SK-N-SH (cell line): ENCODE data around the gene SYNE1. TPM values are rescaled to one million over a fixed set of nuclear protein-coding genes. Genes with fewer than 3 reads are reported as not detected.

ENCODE experiments used
- CTCF ChIA-PET: fragments of 300-600, 350-600 bp; formaldehyde crosslinking; extraction: SDS; loops from one replicate; lab custom pipeline; 2021; lab: Yijun Ruan, JAX
- POLR2A ChIA-PET: fragments of 350-600 bp; sonication (Branson Sonifier 250); formaldehyde crosslinking; extraction: SDS; loops from one replicate; lab custom pipeline; 2020; ENCODE audit warnings: antibody characterized with exemption, inconsistent platforms; lab: Yijun Ruan, JAX
- DNase-seq: peaks from one replicate; pipeline ENCODE4 v3.0.0; 2012
- H2AFZ ChIP-seq: fragments of 200-600 bp; sonication (generic); 2 replicates; pipeline ENCODE4 v1.8.1; 2016; ENCODE audit warnings: antibody characterized with exemption, mild to moderate bottlenecking, low read depth
- H3F3A ChIP-seq: fragments of 200-600 bp; sonication (generic); replicated peaks from 2 replicates; pipeline ENCODE3; 2016; ENCODE audit warnings: antibody characterized with exemption, mild to moderate bottlenecking; ENCODE audit not compliant: insufficient read depth
- H3K27ac ChIP-seq, 2 experiments: fragments of 200-500 bp in 1 of 2; fragments of 200-600 bp in 1 of 2; sonication (Bioruptor generic) in 1 of 2; sonication (generic), shearing (Covaris generic) in 1 of 2; 2 replicates each; pipeline versions ENCODE4 v1.5.1 to v1.6.1; 2014 to 2016; ENCODE audit warnings: low read depth in 2 of 2, inconsistent platforms in 1 of 2, low read length in 1 of 2, mild to moderate bottlenecking in 1 of 2, mixed read lengths in 1 of 2
- H3K27me3 ChIP-seq: fragments of 200-600 bp; sonication (generic), shearing (Covaris generic); 2 replicates; pipeline ENCODE4 v1.6.1; 2016; ENCODE audit warnings: mixed run types; ENCODE audit not compliant: insufficient read depth
- H3K36me3 ChIP-seq, 2 experiments: fragments of 200-500 bp in 1 of 2; fragments of 200-600 bp in 1 of 2; sonication (Bioruptor generic) in 1 of 2; sonication (generic) in 1 of 2; replicated peaks in 1 of 2; 2 replicates each; pipeline versions ENCODE3 to v1.5.1; 2014 to 2016; ENCODE audit warnings: low read length in 1 of 2, mild to moderate bottlenecking in 1 of 2; ENCODE audit not compliant: insufficient read depth in 2 of 2, control insufficient read depth in 1 of 2
- H3K4me1 ChIP-seq, 2 experiments: fragments of 200-500 bp in 1 of 2; fragments of 200-600 bp in 1 of 2; sonication (Bioruptor generic) in 1 of 2; sonication (generic), shearing (Covaris generic) in 1 of 2; 2 replicates each; pipeline versions ENCODE4 v1.5.1 to v1.6.1; 2014 to 2016; ENCODE audit warnings: low read depth in 1 of 2, low read length in 1 of 2, mixed run types in 1 of 2; ENCODE audit not compliant: insufficient read depth in 2 of 2, control insufficient read depth in 1 of 2
- H3K4me2 ChIP-seq: fragments of 200-600 bp; sonication (generic), shearing (Covaris generic); 2 replicates; pipeline ENCODE4 v1.6.1; 2017; ENCODE audit warnings: mixed run types
- H3K4me3 ChIP-seq, 2 experiments: fragments of 200-500 bp in 1 of 2; fragments of 200-600 bp in 1 of 2; sonication (Bioruptor generic) in 1 of 2; sonication (generic), shearing (Covaris generic) in 1 of 2; 2 replicates each; pipeline versions ENCODE4 v1.5.1 to v1.8.1; 2014 to 2016; ENCODE audit warnings: low read depth in 2 of 2, inconsistent platforms in 1 of 2, low read length in 1 of 2, mild to moderate bottlenecking in 1 of 2, mixed read lengths in 1 of 2, moderate library complexity in 1 of 2
- H3K79me2 ChIP-seq: fragments of 200-600 bp; sonication (generic); 2 replicates; pipeline ENCODE4 v1.8.1; 2017; ENCODE audit warnings: mild to moderate bottlenecking; ENCODE audit not compliant: insufficient read depth
- H3K9ac ChIP-seq: fragments of 200-600 bp; sonication (generic); 2 replicates; pipeline ENCODE4 v1.6.1; 2017; ENCODE audit warnings: mixed run types
- H3K9me2 ChIP-seq: fragments of 200-600 bp; sonication (generic); 2 replicates; pipeline ENCODE4 v1.6.1; 2017; ENCODE audit warnings: mixed run types
- H3K9me3 ChIP-seq: fragments of 200-600 bp; sonication (generic); 2 replicates; pipeline ENCODE4 v1.6.1; 2017; ENCODE audit warnings: mixed run types, mild to moderate bottlenecking, moderate library complexity
- H4K20me1 ChIP-seq: fragments of 200-600 bp; sonication (generic); 2 replicates; pipeline ENCODE4 v1.6.1; 2017; ENCODE audit warnings: mild to moderate bottlenecking, mixed run types; ENCODE audit not compliant: insufficient read depth
- CHD2 ChIP-seq: fragments of 150-350 bp; IDR thresholded peaks from 2 replicates; pipeline ENCODE4 v1.6.1; 2018; ENCODE audit warnings: low read length; ENCODE audit not compliant: partially characterized antibody
- CTCF ChIP-seq: fragments of 200-600 bp; sonication (generic); IDR thresholded peaks from 2 replicates; pipeline ENCODE4 v1.6.1; 2017; ENCODE audit warnings: antibody characterized with exemption, mild to moderate bottlenecking, moderate library complexity
- ELF1 ChIP-seq: IDR thresholded peaks from 2 replicates; pipeline ENCODE4 v1.4.0; 2012
- EP300 ChIP-seq, 2 experiments: IDR thresholded peaks; 2 replicates each; pipeline versions ENCODE4 v1.4.0 to v1.6.1; 2012; ENCODE audit warnings: borderline replicate concordance in 1 of 2, low read depth in 1 of 2, low read length in 1 of 2
- EZH2phosphoT487 ChIP-seq: fragments of 200-600 bp; sonication (generic); IDR thresholded peaks from 2 replicates; pipeline ENCODE4 v1.6.1; 2017; ENCODE audit warnings: low read depth, mixed run types, mild to moderate bottlenecking, antibody characterized with exemption, moderate library complexity, borderline replicate concordance
- FOSL2 ChIP-seq: IDR thresholded peaks from 2 replicates; pipeline ENCODE4 v1.4.0; 2012; ENCODE audit warnings: low read depth, mild to moderate bottlenecking, moderate library complexity, borderline replicate concordance
- FOXM1 ChIP-seq: IDR thresholded peaks from 2 replicates; pipeline ENCODE4 v1.4.0; 2012; ENCODE audit warnings: low read depth, mild to moderate bottlenecking
- GATA2 ChIP-seq: sonication (generic); formaldehyde crosslinking; IDR thresholded peaks from 2 replicates; pipeline ENCODE4 v1.5.0; 2020; ENCODE audit warnings: mild to moderate bottlenecking, missing genetic modification reagents
- IRF3 ChIP-seq: fragments of 150-350 bp; IDR thresholded peaks from 2 replicates; pipeline ENCODE4 v1.6.1; 2016; ENCODE audit warnings: mild to moderate bottlenecking, low read depth, low read length
- JUND ChIP-seq: IDR thresholded peaks from 2 replicates; pipeline ENCODE4 v1.4.0; 2012
- MEF2A ChIP-seq: IDR thresholded peaks from 2 replicates; pipeline ENCODE4 v1.4.0; 2012; ENCODE audit warnings: low read depth, borderline replicate concordance
- NFIC ChIP-seq: IDR thresholded peaks from 2 replicates; pipeline ENCODE4 v1.4.0; 2012; ENCODE audit warnings: borderline replicate concordance
- RCOR1 ChIP-seq: fragments of 150-350 bp; IDR thresholded peaks from 2 replicates; pipeline ENCODE4 v1.6.1; 2017; ENCODE audit warnings: antibody characterized with exemption, low read length
- REST ChIP-seq: IDR thresholded peaks from 2 replicates; pipeline ENCODE4 v1.6.1; 2012; ENCODE audit warnings: mild to moderate bottlenecking, low read depth, low read length, moderate library complexity
- RXRA ChIP-seq: IDR thresholded peaks from 2 replicates; pipeline ENCODE4 v1.4.0; 2012; ENCODE audit warnings: low read depth, mild to moderate bottlenecking, borderline replicate concordance
- SIN3A ChIP-seq: IDR thresholded peaks from 2 replicates; pipeline ENCODE4 v1.6.1; 2012; ENCODE audit warnings: low read depth, mild to moderate bottlenecking, low read length, moderate library complexity, borderline replicate concordance
- TCF12 ChIP-seq: IDR thresholded peaks from 2 replicates; pipeline ENCODE4 v1.4.0; 2012
- YY1 ChIP-seq: IDR thresholded peaks from 2 replicates; pipeline ENCODE4 v1.4.0; 2012; ENCODE audit warnings: low read depth, mild to moderate bottlenecking
- ZBTB33 ChIP-seq: IDR thresholded peaks from 2 replicates; pipeline ENCODE4 v1.4.0; 2012; ENCODE audit warnings: low read depth, borderline replicate concordance
- WGBS: methylation state at CpG from one replicate; pipeline ENCODE4 v1.1.6; 2017; ENCODE audit warnings: low lambda C conversion rate; 5-methylcytosine and 5-hydroxymethylcytosine counted together
- polyA plus RNA-seq, 3 experiments: library from polyadenylated mRNA; depleted of rRNA; stranded (reverse); fragments of >200 nt; gene quantifications; 2 replicates each; pipeline ENCODE4 v1.2.3, GENCODE V29; 2012

The SYNE1 gene
- polyA plus RNA-seq, 1 of the 3 experiments (the other 2 are of a cell fraction) = 31.1 TPM

GRCh38 chr6:152305672-152306071 lies 331.5 kb downstream of the SYNE1 start (continued):
- TF ChIP-seq REST (no peak), EZH2phosphoT487 (no peak), NFIC (no peak), RCOR1 (no peak), JUND (no peak), MEF2A (no peak), YY1 (no peak), GATA2 (no peak), FOXM1 (no peak), ELF1 (no peak), CHD2 (no peak), TCF12 (no peak), IRF3 (no peak)

GRCh38 chr6:152301765-152302568 lies 335.2 kb downstream of the SYNE1 start:
- H3K9me2 ChIP-seq = no peaks in the 10 kb centered on the region
- peaks cover 15% of the 10 kb centered on the region for H3K79me2 ChIP-seq
- no peaks in the 10 kb centered on the region for H4K20me1 ChIP-seq
- DNase-seq = peak; percentile 84
- under 1% methylated on average over 31 of the region's 44 CpGs for WGBS
- CTCF ChIA-PET = interaction anchor here (0.7 to 2.5 kb wide), 21 partner anchors 9 to 393 kb away, joined by 3 to 24 read pairs (median 3); no protein-coding TSS in a partner anchor
- peak overlapping the region; percentile 83 for H2AFZ ChIP-seq
- peaks cover 39% of the 10 kb centered on the region for H3F3A ChIP-seq
- peaks cover 6% of the 10 kb centered on the region; the same call in 1 of the 2 replicates for H3K9me3 ChIP-seq
- peak overlapping the region; percentile 72 to 79 for H3K4me3 ChIP-seq
- peak overlapping the region; percentile 65; the same call in 1 of the 2 replicates for H3K9ac ChIP-seq
- POLR2A ChIA-PET = interaction anchor here (0.6 to 1.6 kb wide), 7 partner anchors 9 to 315 kb away, joined by 3 to 4 read pairs (median 3); no protein-coding TSS in a partner anchor
- peak overlapping the region; percentile 96 for H3K4me2 ChIP-seq
- no peaks in the 10 kb centered on the region for H3K27me3 ChIP-seq
- peak overlapping the region; percentile 81 to 97 for H3K27ac ChIP-seq
- peaks cover 3 to 11% of the 10 kb centered on the region in 2 experiments; a peak in 3 of 4 replicates for H3K4me1 ChIP-seq
- H3K36me3 ChIP-seq = peaks cover 23 to 52% of the 10 kb centered on the region in 2 experiments
- TF ChIP-seq EP300 (IDR thresholded peaks at IDR 0.05; ENCODE audit: borderline replicate concordance in 1 of 2, low read depth in 1 of 2, low read length in 1 of 2) = 0 out of 4 replicates have a peak, but pooled peaks of 1 of the 2 experiments have one; percentile 4
- no peak for TF ChIP-seq ZBTB33
- TF ChIP-seq RCOR1 = no peak
- no peak for TF ChIP-seq NFIC
- TF ChIP-seq GATA2 = no peak
- TF ChIP-seq CTCF = peak; percentile 56
- 0 out of 2 replicates have a peak, but pooled peaks have one; percentile 40 for TF ChIP-seq SIN3A
- no peak for TF ChIP-seq FOSL2
- no peak for TF ChIP-seq RXRA
- TF ChIP-seq FOXM1 = 0 out of 2 replicates have a peak, but pooled peaks have one; percentile 14
